Endothelial cell of umbilical vein (primary cell): ENCODE data around the gene ZDHHC20. TPM values are rescaled to one million over a fixed set of nuclear protein-coding genes. Genes with fewer than 3 reads are reported as not detected.

ENCODE experiments used
- BruUV-seq: library from RNA; stranded (reverse); fragments of 400-500 nt; replicated peaks from 2 replicates; lab custom pipeline; 2021; lab: Mats Ljungman, UMichigan
- CTCF ChIA-PET: fragments of 300-600, 350-600 bp; sonication (Branson Sonifier 250); formaldehyde crosslinking; loops from one replicate; lab custom pipeline; 2021; ENCODE audit warnings: antibody characterized with exemption, inconsistent platforms; lab: Charles Lee
- POLR2A ChIA-PET: fragments of 300-600, 350-600 bp; sonication (Branson Sonifier 250); formaldehyde crosslinking; loops from one replicate; lab custom pipeline; 2021; ENCODE audit warnings: antibody characterized with exemption, inconsistent platforms; lab: Charles Lee
- DNase-seq: peaks from one replicate; pipeline ENCODE4 v3.0.0-alpha.2; 2011; ENCODE audit warnings: low read depth, low spot score
- FAIRE-seq: peaks from 2 replicates; lab custom pipeline; 2011; peaks lifted over from hg19 to GRCh38; lab: Jason Lieb, UNC
- H2AFZ ChIP-seq: 2 replicates; pipeline ENCODE4 v1.6.0; 2012; ENCODE audit warnings: low read depth, low read length, control low read depth, inconsistent platforms
- H3K27ac ChIP-seq: 2 replicates; pipeline ENCODE4 v1.5.1; 2011; ENCODE audit warnings: low read depth, mild to moderate bottlenecking, control low read depth, low read length, moderate library complexity; ENCODE audit not compliant: insufficient read depth
- H3K27me3 ChIP-seq, 2 experiments: 2 replicates each; pipeline versions ENCODE4 v1.6.0 to v1.6.1; 2011; ENCODE audit warnings: low read length in 2 of 2, mixed read lengths in 1 of 2; ENCODE audit not compliant: control insufficient read depth in 2 of 2, insufficient read depth in 2 of 2
- H3K36me3 ChIP-seq, 2 experiments: 2 replicates in 1 of 2; 3 replicates in 1 of 2; pipeline ENCODE4 v1.5.1; 2011; ENCODE audit warnings: low read length in 2 of 2, mild to moderate bottlenecking in 1 of 2, moderate library complexity in 1 of 2; ENCODE audit not compliant: control insufficient read depth in 2 of 2, insufficient read depth in 2 of 2; ENCODE audit errors: extremely low read depth in 1 of 2
- H3K4me1 ChIP-seq: 3 replicates; pipeline ENCODE4 v1.5.1; 2011; ENCODE audit warnings: mild to moderate bottlenecking, low read length; ENCODE audit not compliant: control insufficient read depth, insufficient read depth; ENCODE audit errors: extremely low read depth
- H3K4me2 ChIP-seq: 2 replicates; pipeline ENCODE4 v1.6.1; 2011; ENCODE audit warnings: low read length, control low read depth, mixed read lengths; ENCODE audit not compliant: insufficient read depth
- H3K4me3 ChIP-seq, 3 experiments: fragments of 200-600 bp in 1 of 3; sonication (generic), shearing (Covaris generic) in 1 of 3; replicated peaks in 1 of 3; 2 replicates each; pipeline ENCODE4 v1.5.1; 2011 to 2016; ENCODE audit warnings: control low read depth in 3 of 3, low read length in 3 of 3, mild to moderate bottlenecking in 2 of 3, inconsistent platforms in 1 of 3, low read depth in 1 of 3, moderate library complexity in 1 of 3; ENCODE audit not compliant: insufficient read depth in 1 of 3
- H3K79me2 ChIP-seq: 2 replicates; pipeline ENCODE4 v1.6.0; 2012; ENCODE audit warnings: low read length, inconsistent platforms; ENCODE audit not compliant: control insufficient read depth, insufficient read depth
- H3K9ac ChIP-seq: replicated peaks from 2 replicates; pipeline ENCODE3; 2011; ENCODE audit warnings: low read length, control low read depth; ENCODE audit not compliant: insufficient read depth; ENCODE audit errors: extremely low read depth
- H3K9me1 ChIP-seq: replicated peaks from 3 replicates; pipeline ENCODE4 v1.6.0; 2011; ENCODE audit warnings: mild to moderate bottlenecking, low read length; ENCODE audit not compliant: control insufficient read depth, insufficient read depth; ENCODE audit errors: extremely low read depth
- H3K9me3 ChIP-seq: replicated peaks from 2 replicates; pipeline ENCODE4 v1.5.1; 2012; ENCODE audit warnings: low read length, inconsistent platforms; ENCODE audit not compliant: control insufficient read depth, insufficient read depth
- H4K20me1 ChIP-seq: replicated peaks from 2 replicates; pipeline ENCODE3; 2011; ENCODE audit warnings: mild to moderate bottlenecking, low read length; ENCODE audit not compliant: control insufficient read depth, insufficient read depth; ENCODE audit errors: extremely low read depth
- CTCF ChIP-seq, 2 donors: IDR thresholded peaks; 1 replicate in 1 of 2; 2 replicates in 1 of 2; pipeline ENCODE4 v1.5.1; 2011; ENCODE audit warnings: low read length in 2 of 2, mild to moderate bottlenecking in 2 of 2, moderate library complexity in 2 of 2, control low read depth in 1 of 2, inconsistent platforms in 1 of 2, low read depth in 1 of 2; ENCODE audit not compliant: insufficient read depth in 1 of 2; ENCODE audit errors: extremely low read depth in 1 of 2
- EZH2 ChIP-seq: IDR thresholded peaks from 2 replicates; pipeline ENCODE4 v1.6.1; 2012; ENCODE audit warnings: borderline replicate concordance, low read depth, mild to moderate bottlenecking, moderate library complexity, low read length, inconsistent platforms; ENCODE audit not compliant: severe bottlenecking
- FOS ChIP-seq: IDR thresholded peaks from 2 replicates; pipeline ENCODE4 v1.6.1; 2011; ENCODE audit warnings: mild to moderate bottlenecking, low read length, moderate library complexity, borderline replicate concordance; ENCODE audit not compliant: insufficient read depth
- GATA2 ChIP-seq: IDR thresholded peaks from 2 replicates; pipeline ENCODE4 v1.7.0; 2011; ENCODE audit warnings: low read depth, mild to moderate bottlenecking, moderate library complexity, mixed read lengths, low read length; ENCODE audit not compliant: insufficient read length, insufficient read depth
- JUN ChIP-seq: IDR thresholded peaks from 2 replicates; pipeline ENCODE4 v1.6.1; 2011; ENCODE audit warnings: borderline replicate concordance, low read depth; ENCODE audit not compliant: insufficient read length, insufficient read depth
- MYC ChIP-seq: IDR thresholded peaks from one replicate; pipeline ENCODE4 v1.6.1; 2011; ENCODE audit warnings: mild to moderate bottlenecking, low read depth, low read length
- POLR2A ChIP-seq: IDR thresholded peaks from 2 replicates; pipeline ENCODE4 v1.6.1; 2012; ENCODE audit warnings: low read depth, mild to moderate bottlenecking, control low read depth, low read length
- POLR2AphosphoS5 ChIP-seq: IDR thresholded peaks from 2 replicates; pipeline ENCODE4 v1.6.1; 2012; ENCODE audit warnings: low read depth, mild to moderate bottlenecking, control low read depth, low read length, moderate library complexity; ENCODE audit not compliant: insufficient read depth
- dilution Hi-C: fragments of 300-500 bp; cut with MboI; formaldehyde crosslinking; loops from one replicate; pipeline ENCODE4 v1.15.0; 2019; ENCODE audit warnings: low sequenced_read_pairs; ENCODE audit not compliant: extremely low pct_ligation_motif_present
- intact Hi-C: fragments of 100-400 bp; cut with micrococcal nuclease; formaldehyde crosslinking; loops from one replicate; pipeline ENCODE4 v1.10.0; 2022
- polyA plus RNA-seq, 4 experiments: library from polyadenylated mRNA; depleted of rRNA in 3 of 4; stranded (reverse) in 3 of 4; unstranded in 1 of 4; fragments of >200 nt; gene quantifications; 2 replicates each; pipeline versions ENCODE4 v1.2.1 to v1.2.3, GENCODE V29; 2011 to 2012; ENCODE audit warnings: missing spikeins in 1 of 4
- total RNA-seq: library from RNA; stranded (reverse); gene quantifications from 2 replicates; pipeline ENCODE4 v1.2.3, GENCODE V29; 2021
- TF ChIP-seq, protein P1 (sequence below): IDR thresholded peaks from 2 replicates; pipeline ENCODE4 v1.6.1; 2011; ENCODE audit not compliant: insufficient read depth, insufficient read length

The ZDHHC20 gene
- total and polyA plus RNA-seq, 2 donors (not counting 3 experiments of a cell fraction or from before 2014, with no cell fraction given), result 22.1 to 59.4 TPM

- Histone ChIP-seq H3K9me3 (no peaks in the 10 kb centered on the region), H3K4me3 (no peak overlapping the region), H3K4me2 (no peak overlapping the region), H3K79me2 (no peaks in the 10 kb centered on the region), H3K9me1 (no peaks in the 10 kb centered on the region), H3K27me3 (no peaks in the 10 kb centered on the region), H3K4me1 (peaks cover 2% of the 10 kb centered on the region), H3K27ac (no peak overlapping the region), H2AFZ (no peak overlapping the region), H3K36me3 (no peaks in the 10 kb centered on the region), H3K9ac (no peak overlapping the region), H4K20me1 (no peaks in the 10 kb centered on the region)
- dilution Hi-C loops (no loop called here), intact Hi-C loops (no loop called here)
- POLR2A ChIA-PET, result no interaction called here
- DNase-seq (no peak), FAIRE-seq (no peak)
- no TSS peak for BruUV-seq
- TF ChIP-seq POLR2AphosphoS5 (no peak), MYC (no peak), GATA2 (no peak), CTCF (IDR thresholded peaks at IDR 0.05; ENCODE audit: extremely low read depth in 1 of 2, insufficient read depth in 1 of 2, low read depth in 1 of 2, low read length in 2 of 2) (no peak), EZH2 (no peak), JUN (no peak), POLR2A (no peak), FOS (no peak)
- TF ChIP-seq, protein P1, sequence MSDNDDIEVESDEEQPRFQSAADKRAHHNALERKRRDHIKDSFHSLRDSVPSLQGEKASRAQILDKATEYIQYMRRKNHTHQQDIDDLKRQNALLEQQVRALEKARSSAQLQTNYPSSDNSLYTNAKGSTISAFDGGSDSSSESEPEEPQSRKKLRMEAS, result no peak
- CTCF ChIA-PET, result interaction anchor here (1.5 to 2.6 kb wide), 2 partner anchors 184 to 196 kb away, joined by 3 to 33 read pairs; no protein-coding TSS in a partner anchor
Measured at GRCh38 chr13:21481359-21481758, 22.3 kb upstream of the ZDHHC20 start.
